HG03045 (cell line): ENCODE results near the gene ERICH4.

Source experiments
- ATAC-seq: cut with Tn5 transposase; IDR thresholded peaks from one replicate; pipeline ENCODE4 v1.9.1; 2021; ENCODE audit warnings: mild to moderate bottlenecking, moderate library complexity; ENCODE audit not compliant: unreplicated experiment

ERICH4 gene

DNA sequence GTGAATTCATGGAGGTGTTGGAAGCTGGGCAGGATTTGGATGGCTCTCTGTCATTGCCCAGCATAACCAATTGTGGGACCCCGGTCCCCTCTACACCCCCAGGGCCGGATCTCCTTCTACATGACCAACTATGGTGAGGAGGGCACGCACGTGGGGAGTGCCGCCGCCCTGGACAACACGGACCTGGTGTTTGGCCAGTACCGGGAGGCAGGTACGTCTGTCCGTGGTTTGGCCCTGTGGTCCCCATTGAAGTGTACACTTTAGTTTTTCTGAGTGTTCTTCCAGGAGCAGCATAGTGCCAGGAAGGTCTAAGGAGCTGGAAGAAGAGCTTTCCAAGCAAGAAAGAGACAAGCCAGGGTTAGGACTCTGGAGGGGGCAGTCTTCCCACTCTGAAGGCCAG is 29.0 kb upstream of the ERICH4 start:
- no peak for ATAC-seq

GRCh38 chr19:41414461-41414860 is 28.5 kb upstream of the ERICH4 start:
- no peak for ATAC-seq

GRCh38 chr19:41415154-41415571 is 27.8 kb upstream of the ERICH4 start:
- ATAC-seq: no peak

DNA sequence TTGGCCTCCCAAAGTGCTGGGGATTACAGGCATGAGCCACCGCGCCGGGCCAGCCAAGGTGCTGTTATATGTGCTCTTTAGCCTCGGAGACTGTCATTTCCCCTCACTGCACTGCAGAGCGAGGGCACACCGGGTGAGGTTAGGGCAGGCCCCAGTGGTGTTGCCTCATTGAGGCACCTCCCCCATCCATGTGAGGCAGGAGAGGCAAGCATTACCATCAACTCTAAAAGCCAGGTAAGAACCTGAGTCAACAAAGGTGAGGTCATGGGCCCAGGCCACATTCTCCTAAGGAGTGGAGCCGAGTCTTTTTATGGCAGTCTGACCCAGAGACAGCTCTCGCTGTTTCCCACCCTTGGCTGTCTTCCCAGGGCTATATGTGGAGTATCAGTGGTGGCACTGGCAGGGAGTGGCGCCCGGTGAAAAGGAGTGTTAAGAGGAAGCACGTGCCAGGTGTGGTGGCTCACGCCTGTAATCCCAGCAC is 26.7 kb upstream of the ERICH4 start:
- no peak for ATAC-seq

GRCh38 chr19:41420101-41420880 is 22.7 kb upstream of the ERICH4 start:
- ATAC-seq: no peak

DNA sequence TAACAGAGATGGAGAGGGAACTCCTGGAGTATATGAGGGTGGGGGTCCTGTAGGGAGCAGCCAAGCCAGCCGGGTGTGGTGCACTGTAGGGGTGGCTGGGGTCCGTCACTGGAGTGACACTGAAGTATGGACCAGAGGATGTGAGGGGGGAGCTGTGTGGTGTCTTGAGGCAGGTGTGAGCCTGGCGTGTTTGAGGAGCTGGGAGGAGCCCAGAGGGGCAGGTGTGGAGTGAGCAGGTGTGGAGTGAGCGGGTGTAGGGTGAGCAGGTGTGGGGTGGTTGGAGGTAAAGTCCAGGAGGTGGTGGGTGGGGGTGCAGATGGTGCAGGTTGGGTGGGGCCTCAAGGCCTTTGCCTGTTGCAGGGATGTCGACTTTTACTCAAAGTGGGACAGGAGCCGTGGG is 21.6 kb upstream of the ERICH4 start:
- ATAC-seq: no peak

DNA sequence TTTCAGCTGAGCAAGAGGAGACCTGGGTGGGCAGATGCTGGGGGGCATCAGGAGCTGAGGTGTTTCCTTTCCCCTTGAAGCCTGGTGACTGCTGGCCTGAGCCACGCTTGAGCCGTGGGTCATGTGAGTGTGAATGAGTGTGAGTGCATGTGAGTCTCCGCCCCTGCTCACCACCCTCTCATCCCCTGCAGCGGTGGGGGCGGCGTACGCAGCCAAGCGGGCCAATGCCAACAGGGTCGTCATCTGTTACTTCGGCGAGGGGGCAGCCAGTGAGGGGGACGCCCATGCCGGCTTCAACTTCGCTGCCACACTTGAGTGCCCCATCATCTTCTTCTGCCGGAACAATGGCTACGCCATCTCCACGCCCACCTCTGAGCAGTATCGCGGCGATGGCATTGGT is 21.0 kb upstream of the ERICH4 start:
- ATAC-seq: no peak

- no peak for ATAC-seq
These were observed 20.5 kb upstream of the ERICH4 start for GRCh38 chr19:41422456-41422855.

GRCh38 chr19:41422955-41423354 is 20.0 kb upstream of the ERICH4 start:
- no peak for ATAC-seq

GRCh38 chr19:41424335-41425173 is 18.4 kb upstream of the ERICH4 start:
- ATAC-seq: no peak

GRCh38 chr19:41425174-41426115 is 17.5 kb upstream of the ERICH4 start:
- no peak for ATAC-seq

DNA sequence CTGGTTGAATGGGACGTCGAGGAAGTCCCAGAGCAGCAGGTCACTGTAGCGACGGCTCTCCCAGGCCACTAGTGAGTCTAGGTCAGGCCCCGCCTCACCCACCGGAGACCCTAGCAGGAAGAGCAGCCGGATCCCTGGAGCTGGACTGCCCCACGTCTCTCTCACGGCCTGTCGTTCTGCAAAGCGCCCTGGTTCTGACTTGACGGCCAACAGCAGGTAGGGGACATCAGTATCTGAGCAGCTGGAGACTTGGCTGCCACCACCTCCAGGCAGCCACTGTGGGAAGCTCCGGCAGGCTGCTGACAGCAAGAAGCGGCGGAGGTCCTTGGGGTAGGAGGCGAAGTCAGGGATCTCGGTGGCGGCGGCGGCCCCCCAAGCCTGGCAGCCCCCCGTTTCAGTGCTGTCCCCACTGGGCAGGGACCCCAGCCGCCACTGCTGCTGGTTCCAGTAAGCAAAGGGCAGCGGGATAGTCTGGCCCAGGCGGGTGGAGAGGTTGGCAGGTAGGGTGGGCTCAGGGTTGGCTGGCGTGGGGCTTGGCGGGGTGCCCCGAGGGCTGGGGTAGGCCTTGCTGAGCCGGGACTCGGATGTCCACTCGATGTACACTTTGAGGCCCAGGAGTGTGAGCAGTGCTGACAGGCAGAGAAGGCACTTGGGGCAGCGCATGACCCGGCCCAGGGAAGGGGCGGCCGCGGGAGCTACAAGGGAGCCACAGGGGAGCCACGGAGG is 16.7 kb upstream of the ERICH4 start:
- ATAC-seq: no peak

- no peak for ATAC-seq
These were observed 15.9 kb upstream of the ERICH4 start, which contains the start of gene B3GNT8 for GRCh38 chr19:41426952-41427646. Gene B3GNT8 (minus strand): TSS chr19:41427374. CDS start chr19:41426778, 596 bp downstream.

DNA sequence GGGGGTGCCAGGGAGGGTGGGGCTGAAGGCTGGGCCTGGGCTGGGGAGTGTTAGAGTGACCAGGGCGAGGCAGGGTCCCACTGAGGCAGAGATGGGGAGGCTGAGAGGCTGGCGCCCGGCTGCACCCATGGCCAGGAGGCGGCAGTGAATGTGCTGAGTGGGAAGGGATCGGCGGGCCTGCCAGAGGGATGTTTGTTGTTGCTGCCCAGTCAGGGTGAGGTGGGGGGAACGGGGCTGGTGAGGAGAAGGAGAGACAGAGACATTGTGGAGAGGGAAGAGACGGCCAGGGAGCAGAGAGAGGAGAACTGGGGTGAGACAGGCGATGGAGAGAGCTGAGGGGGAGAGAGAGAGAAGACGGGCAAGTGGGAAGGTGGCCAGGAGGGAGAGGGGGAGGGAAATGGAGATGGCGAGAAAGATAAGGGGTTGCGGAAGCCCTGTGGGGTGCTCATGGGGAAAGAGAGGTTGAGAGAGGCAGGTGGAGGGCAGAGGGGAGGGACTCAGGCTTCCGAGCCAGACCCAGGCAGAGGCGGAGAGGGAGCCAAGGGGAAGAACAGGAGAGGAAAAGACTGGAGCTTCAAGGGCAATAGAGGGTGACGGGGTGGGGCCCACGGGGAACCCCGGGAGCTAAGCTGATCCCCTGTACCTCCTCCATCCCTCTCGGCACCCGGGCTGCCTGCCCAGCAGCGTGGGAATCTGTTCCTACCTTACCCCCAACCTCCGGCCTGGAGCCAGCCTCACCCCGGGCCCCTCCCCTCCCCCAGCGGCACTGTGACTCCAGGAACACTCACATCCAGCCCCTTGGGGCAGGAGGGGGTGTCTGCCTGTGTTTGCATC is 15.1 kb upstream of the ERICH4 start:
- ATAC-seq: no peak

GRCh38 chr19:41428481-41428859 is 14.5 kb upstream of the ERICH4 start:
- no peak for ATAC-seq

GRCh38 chr19:41430922-41431321 is 12.0 kb upstream of the ERICH4 start:
- no peak for ATAC-seq

- no peak for ATAC-seq
These were observed 11.2 kb upstream of the ERICH4 start for GRCh38 chr19:41431426-41432386.

DNA sequence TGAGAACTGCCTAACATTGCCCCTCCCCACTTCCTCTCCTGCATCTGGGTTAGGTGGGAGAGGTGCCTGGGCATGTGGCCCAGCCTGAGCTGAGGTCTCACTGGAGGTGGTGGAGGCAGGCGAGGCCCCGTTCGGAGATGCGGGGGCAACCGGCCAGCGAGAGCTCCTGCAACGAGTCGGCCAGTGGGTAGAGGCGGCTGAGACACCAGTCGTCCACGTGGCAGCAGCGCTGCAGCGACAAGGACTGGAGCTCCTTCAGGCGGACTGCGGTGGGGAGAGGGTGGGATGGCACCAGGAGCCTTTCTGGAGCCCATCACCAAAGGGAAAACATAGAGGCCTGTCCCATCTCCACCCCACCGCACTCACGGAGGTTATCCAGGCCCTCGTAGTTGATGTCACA is 9.8 kb upstream of the ERICH4 start:
- no peak for ATAC-seq
